PC-3 (cell line): ENCODE measurements around the gene SCARB2.

Experiments used
- CTCF ChIP-seq: fragments of 300-600 bp; sonication (generic); conservative IDR thresholded peaks from 2 replicates; pipeline ENCODE4 v1.5.1; 2017; ENCODE audit warnings: antibody characterized with exemption, low read depth, mild to moderate bottlenecking, low read length
- EZH2phosphoT487 ChIP-seq: fragments of 300-600 bp; sonication (generic); IDR thresholded peaks from 2 replicates; pipeline ENCODE4 v1.6.1; 2018; ENCODE audit warnings: mild to moderate bottlenecking, antibody characterized with exemption, low read length, borderline replicate concordance

GRCh38 chr4:76250962-76251361 is 37.3 kb upstream of the SCARB2 start:
- TF ChIP-seq CTCF (no peak), EZH2phosphoT487 (no peak)
